GM19467 (cell line): ENCODE data around the gene CLCN1.

Experiments used
- ATAC-seq: cut with Tn5 transposase; IDR thresholded peaks from one replicate; pipeline ENCODE4 v1.9.1; 2021; ENCODE audit warnings: mild to moderate bottlenecking, moderate library complexity; ENCODE audit not compliant: unreplicated experiment

Gene CLCN1

DNA sequence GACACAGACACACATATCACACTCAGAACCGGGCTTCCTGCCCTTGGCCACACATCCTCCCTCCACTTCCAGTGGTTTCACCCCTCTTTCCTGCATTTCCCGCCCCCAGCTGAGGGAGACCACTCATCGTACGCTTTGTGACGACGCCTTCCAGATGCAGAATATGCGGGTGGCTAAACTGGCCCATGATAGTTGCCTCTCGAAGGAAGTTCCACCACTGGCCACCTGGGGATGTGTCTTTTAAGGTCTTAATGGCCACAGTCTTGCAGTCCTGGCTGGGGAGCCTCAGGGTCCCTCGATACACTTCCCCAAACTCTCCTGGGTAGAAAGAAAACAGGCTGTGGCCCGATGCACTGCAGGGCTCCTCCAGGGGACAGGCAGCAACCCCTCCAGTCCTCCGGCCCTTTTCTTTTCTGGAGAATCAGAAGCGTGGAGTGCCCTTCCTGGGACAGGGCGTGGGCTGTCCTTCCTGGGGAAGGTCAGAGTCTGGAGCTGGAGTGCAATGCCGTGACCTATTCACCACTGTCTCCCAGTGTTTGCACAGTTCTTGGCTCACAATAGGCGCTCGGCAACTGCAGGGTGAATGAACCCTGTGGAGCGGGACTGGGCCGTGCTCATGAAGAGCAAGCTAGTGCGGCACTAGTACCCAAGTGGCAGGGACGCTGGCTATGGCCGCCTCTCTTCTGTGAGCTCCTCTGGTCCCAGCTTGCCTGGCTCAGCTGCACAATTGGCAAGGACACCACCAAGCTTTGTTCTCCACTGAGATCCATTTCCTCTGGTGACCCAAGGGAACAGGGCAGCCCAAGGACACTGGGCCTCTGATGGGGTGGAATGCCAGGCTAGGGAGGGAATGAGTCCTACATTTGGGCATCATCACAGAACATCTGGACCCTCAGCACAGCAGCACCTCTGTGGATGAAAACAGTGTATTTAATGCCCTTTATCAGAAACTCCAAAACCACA, 79.6 kb downstream of the CLCN1 start:
- ATAC-seq = no peak

DNA sequence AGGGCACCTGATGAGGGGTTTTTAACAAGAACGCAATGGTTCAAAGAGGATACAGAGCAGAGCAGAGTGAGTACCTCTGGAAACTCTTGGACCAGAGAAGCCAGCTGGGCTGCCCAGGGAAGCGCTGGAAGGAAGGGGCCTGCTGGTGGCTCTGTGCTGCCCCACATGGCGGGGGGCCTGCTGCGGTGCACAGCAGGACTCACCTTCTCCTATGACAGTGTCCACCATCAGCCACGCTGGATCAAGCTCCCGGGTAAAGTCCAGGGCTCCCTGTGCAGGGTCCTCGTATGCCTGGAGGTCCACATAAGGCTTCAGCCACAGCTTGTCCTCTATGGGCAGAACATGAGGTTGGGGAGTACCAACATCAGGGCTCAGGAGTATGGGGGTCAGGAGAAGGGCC, 80.3 kb downstream of the CLCN1 start:
- ATAC-seq = no peak

DNA sequence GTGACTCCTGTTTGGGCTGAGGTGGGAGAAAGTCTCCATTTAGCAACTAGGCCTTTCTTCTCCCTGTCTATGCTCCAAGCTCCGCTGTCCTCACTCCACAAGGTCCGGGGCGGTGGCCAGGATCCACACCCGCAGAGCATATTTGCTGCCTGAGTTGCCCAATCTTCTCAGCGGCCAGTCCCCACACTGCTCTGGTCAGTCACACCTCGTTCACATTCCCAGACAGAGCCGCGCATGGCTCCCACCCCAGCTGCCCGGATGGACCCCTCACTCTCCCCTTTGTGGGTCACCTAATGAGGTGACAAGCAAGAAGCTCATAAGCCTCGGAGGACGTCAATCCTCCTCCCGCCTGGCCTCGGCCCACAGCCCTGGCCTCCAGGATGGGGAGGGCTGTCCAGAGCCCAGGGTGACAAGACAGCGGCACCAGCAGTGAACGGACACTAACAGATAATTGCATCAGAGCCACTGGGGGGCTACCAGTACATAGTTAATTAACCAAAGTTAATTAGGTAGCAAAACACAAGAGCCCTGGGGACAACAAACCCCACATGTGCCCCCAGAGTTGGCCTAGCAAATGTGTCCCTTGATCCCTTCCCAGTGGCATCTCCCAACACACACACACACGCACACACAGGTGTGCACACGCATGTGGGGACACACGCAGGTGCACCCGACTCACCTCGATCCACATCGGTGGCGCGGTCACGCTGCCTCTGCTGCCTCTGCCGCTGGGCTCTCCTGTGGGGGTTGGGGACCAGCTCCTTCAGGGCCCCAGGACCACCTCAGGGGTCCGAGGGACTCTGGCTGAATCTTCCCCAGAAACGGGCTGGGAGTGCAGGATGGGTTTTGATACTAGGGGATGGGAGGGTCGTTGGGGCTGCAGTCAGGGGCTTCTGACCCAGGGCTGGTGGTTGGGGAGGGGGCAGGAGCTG, 81.0 kb downstream of the CLCN1 start:
- ATAC-seq = no peak

DNA sequence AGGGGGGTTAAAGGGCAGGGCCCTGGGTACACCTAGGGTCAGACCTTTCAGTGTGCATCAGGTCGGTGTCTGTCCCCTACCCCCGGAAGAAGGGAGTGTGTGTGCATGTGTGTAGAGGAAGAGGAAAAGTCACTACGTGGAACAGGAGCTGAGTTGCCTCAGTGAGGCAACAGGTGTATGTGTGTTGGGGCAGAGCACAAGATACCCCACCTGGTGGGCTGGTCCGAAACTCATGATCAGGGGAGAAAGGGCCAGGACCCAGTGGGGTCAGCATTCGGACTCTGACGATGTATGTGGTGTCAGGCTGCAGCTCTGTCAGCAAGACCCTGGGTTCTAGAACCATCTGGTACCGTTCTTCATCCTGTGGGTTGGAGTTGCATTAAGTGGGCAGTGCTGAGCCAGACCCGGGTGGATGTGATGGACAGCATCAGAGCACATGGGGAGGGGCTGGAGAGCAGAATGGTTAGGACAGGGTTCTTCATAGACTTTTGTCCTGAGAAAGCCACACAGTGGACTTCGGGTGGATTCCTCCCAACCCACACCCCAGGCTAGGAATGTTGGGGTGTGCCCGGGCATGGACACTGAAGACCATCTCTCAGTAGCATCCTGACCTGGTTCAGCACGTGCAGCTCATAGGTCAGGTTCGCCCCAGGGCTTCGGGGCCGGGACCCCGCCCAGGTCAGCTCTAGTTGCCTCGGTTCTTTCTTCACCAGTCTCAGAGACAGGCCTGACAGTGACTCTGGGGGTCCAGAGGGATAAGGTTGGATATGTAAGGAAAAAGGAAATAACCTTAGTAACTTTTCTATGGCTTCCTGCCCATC, 82.0 kb downstream of the CLCN1 start:
- ATAC-seq = no peak

DNA sequence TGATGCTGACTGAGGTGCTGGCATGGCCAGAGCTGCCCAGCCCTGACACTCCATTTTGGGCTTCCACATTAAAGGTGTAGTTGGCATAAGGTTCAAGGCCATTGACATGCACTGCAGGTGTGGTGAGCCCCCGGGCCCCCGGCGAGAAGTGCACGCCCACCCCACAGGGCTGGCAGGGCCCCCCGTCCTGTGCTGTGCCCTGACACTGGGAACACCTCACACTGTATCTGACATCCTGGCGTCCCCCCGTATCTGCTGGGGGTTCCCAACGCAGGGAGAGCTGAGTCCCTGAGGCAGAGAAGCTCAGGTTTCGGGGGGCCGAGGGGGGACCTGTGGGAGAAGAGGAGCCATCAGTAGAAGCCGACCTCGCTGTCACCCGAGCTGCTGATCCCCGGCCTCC, 82.7 kb downstream of the CLCN1 start:
- no peak for ATAC-seq

DNA sequence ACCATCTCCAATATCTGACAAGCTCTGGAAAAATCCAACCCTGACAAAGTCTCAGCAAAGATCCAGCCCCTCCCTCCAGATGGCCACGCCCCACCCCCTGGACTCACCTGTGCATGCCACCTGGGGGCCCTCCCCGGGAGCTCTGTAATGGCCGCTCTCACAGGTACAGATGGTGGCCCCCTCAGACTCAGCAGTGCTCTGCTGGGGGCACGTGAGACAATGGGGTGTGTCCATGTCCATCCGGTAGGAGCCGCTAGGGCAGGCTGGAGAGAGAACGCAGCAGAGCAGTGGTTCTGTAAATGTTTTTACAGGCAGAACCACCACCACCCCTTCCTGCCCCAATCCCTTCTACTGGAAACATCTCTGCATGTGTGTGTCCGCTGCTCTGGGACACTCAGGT, 83.2 kb downstream of the CLCN1 start:
- ATAC-seq = no peak

DNA sequence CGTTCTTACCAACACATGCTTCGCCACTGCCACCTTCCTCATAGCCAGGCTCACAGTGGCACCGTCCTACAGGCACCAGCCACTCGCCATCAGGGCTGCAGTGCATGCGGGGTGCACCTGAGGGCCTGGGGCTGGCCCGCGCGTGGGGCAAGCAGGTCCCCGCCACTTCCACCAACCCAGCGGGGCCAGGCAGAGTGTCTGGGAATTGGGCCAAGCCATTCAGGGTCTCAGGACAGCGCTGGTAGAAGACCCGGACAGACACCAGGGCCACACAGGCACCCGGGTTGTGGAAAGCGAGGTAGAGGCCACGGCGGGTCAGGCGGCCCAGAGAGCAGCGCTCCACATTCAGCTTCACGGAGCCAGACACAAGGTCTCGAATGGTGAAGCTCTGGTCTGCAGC, 83.7 kb downstream of the CLCN1 start:
- ATAC-seq = no peak

DNA sequence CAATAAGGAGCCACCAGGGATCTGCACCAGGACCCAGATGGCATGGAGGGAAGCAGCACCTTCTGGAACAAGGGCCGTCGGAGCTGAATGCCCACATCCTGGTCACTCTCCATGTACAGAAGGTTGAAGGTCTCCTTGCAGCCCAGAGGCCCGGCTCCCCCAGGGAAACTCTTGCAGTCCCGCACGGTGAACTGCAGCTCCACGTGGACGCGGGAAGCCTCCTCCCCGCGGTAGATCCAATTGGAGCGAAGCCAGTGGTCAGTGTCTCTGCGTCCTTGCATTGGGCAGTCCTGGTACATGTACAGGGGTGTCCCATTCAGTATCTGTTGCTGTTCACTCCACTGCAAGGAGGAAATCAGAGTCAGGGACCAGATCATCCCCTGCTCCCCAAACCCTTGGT, 85.4 kb downstream of the CLCN1 start:
- ATAC-seq = no peak
